ENCODE measurements around the gene CMC2. TPM values are rescaled to one million over a fixed set of nuclear protein-coding genes. Genes with fewer than 3 reads are reported as not detected.

The CMC2 gene
- total RNA-seq, 2 donors from 2014 or later, result 136 to 212 TPM

- H3K9me3 ChIP-seq, result no peaks in the 10 kb centered on the region
- no peaks in the 10 kb centered on the region for H3K4me1 ChIP-seq
- H3K27me3 ChIP-seq, result no peaks in the 10 kb centered on the region
- no peak for TF ChIP-seq CTCF (IDR thresholded peaks at IDR 0.05)
- peak overlapping the region in 1 of 2 donors; percentile 47 for H3K27ac ChIP-seq
- no peak for DNase-seq (ENCODE audit: low spot score)
- no peak overlapping the region for H3K4me3 ChIP-seq
- peaks cover 4% of the 10 kb centered on the region for H3K36me3 ChIP-seq
Measured at GRCh38 chr16:80973991-80974390, 32.7 kb downstream of the CMC2 start.

GRCh38 chr16:80972611-80973010 lies 34.1 kb downstream of the CMC2 start:
- H3K9me3 ChIP-seq, result no peaks in the 10 kb centered on the region
- H3K27me3 ChIP-seq, result no peaks in the 10 kb centered on the region
- H3K4me3 ChIP-seq, result no peak overlapping the region
- H3K4me1 ChIP-seq, result no peaks in the 10 kb centered on the region
- H3K36me3 ChIP-seq, result peaks cover 4% of the 10 kb centered on the region
- no peak for DNase-seq (ENCODE audit: low spot score)
- H3K27ac ChIP-seq, result no peak overlapping the region
- no peak for TF ChIP-seq CTCF (IDR thresholded peaks at IDR 0.05)

DNA sequence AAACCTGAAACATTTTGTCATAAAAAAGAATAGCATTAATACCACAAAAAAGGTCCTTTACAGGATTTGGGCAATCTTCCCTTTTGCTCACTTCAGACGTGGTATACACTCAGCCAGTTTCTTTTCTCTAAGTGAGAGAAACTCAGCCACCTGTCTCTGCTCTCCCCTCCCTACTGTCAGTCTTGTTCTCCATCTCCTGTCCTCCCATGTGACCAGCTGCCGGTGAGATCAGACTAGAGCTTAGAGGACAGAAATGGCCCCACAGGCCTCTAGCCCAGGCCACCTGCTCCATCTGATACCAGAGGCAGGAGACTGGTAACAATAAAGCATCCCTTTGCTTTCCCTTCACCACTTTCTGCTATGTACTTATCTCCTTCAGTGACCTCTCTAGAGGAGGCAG lies 34.9 kb downstream of the CMC2 start:
- no peaks in the 10 kb centered on the region for H3K4me1 ChIP-seq
- H3K4me3 ChIP-seq, result no peak overlapping the region
- no peak for DNase-seq (ENCODE audit: low spot score)
- no peak overlapping the region for H3K27ac ChIP-seq
- TF ChIP-seq CTCF (IDR thresholded peaks at IDR 0.05), result no peak
- H3K27me3 ChIP-seq, result no peaks in the 10 kb centered on the region
- H3K36me3 ChIP-seq, result peaks cover 4% of the 10 kb centered on the region
- H3K9me3 ChIP-seq, result no peaks in the 10 kb centered on the region

- DNase-seq (ENCODE audit: low spot score), result no peak
- no peak overlapping the region for H3K4me3 ChIP-seq
Measured at GRCh38 chr16:80969114-80969484, 37.6 kb downstream of the CMC2 start.

DNA sequence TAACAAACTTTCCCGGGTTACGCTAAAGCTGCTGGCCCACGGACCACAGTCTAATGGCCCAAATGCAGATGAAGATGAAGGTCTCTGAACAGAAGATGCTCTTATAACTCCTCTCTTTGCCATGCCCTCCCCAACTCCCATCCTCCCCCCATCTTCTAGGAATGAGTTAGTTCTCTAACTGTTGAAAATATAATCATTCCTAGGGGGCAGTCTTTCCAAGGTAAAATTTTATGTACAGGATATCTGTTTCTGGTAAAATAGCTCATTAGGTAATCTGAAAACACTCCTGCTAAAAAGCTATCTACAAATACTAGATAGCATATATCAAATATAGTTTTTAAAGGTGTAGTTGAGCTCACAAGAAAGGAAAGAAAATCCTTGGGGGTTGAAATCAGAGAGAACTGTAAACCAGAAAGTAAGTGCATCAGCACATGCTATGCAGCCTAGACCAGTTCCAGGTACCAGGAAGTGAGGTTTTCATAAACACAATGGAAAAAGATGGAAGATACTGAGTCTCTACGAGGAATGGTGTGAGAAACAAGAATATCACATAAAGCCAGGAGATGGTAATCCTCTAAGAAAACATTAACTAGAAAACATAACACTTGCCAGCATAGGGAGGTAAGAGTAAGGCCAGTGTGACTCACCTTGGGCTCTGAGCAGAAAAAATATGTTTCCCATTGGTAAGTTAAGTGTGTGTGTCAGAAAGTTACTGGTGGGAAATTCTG lies 38.1 kb downstream of the CMC2 start:
- DNase-seq (ENCODE audit: low spot score), result no peak
- Histone ChIP-seq H3K27me3 (no peaks in the 10 kb centered on the region), H3K9me3 (no peaks in the 10 kb centered on the region), H3K36me3 (peaks cover 2% of the 10 kb centered on the region), H3K4me3 (no peak overlapping the region), H3K4me1 (no peaks in the 10 kb centered on the region), H3K27ac (no peak overlapping the region)
- no peak for TF ChIP-seq CTCF (IDR thresholded peaks at IDR 0.05)

More at GRCh38 chr16:80969114-80969484, 37.6 kb downstream of the CMC2 start:
- peaks cover 4% of the 10 kb centered on the region for H3K36me3 ChIP-seq
- no peaks in the 10 kb centered on the region for H3K9me3 ChIP-seq
- no peaks in the 10 kb centered on the region for H3K4me1 ChIP-seq
- no peak overlapping the region for H3K27ac ChIP-seq
- TF ChIP-seq CTCF (IDR thresholded peaks at IDR 0.05), result no peak
- no peaks in the 10 kb centered on the region for H3K27me3 ChIP-seq

GRCh38 chr16:80966617-80967016 lies 40.1 kb downstream of the CMC2 start:
- H3K9me3 ChIP-seq, result no peaks in the 10 kb centered on the region
- no peak for TF ChIP-seq CTCF (IDR thresholded peaks at IDR 0.05)
- H3K4me3 ChIP-seq, result no peak overlapping the region
- H3K4me1 ChIP-seq, result no peaks in the 10 kb centered on the region
- H3K36me3 ChIP-seq, result no peaks in the 10 kb centered on the region
- H3K27me3 ChIP-seq, result no peaks in the 10 kb centered on the region
- DNase-seq (ENCODE audit: low spot score), result no peak
- no peak overlapping the region for H3K27ac ChIP-seq

Data from right atrium auricular region (tissue), 2 donors.